Stomach smooth muscle (tissue), 2 donors: ENCODE results near the gene POTEM.
"Not testable (repeated sequence)": the region's sequence is repeated elsewhere in the genome, so short reads cannot be mapped to it uniquely, and the experiment has no call there.

Experiments
- H3K27ac ChIP-seq: one replicate; pipeline ENCODE4 v1.7.0; 2013; ENCODE audit warnings: mild to moderate bottlenecking, low read length, inconsistent platforms
- H3K27me3 ChIP-seq, 2 donors: one replicate each; pipeline ENCODE4 v1.7.0; 2013; ENCODE audit warnings: low read length in 2 of 2; ENCODE audit not compliant: insufficient read depth in 2 of 2, control insufficient read depth in 1 of 2
- H3K36me3 ChIP-seq, 2 donors: one replicate each; pipeline ENCODE4 v1.7.0; 2013; ENCODE audit warnings: low read length in 2 of 2; ENCODE audit not compliant: control insufficient read depth in 2 of 2, insufficient read depth in 2 of 2
- H3K4me1 ChIP-seq: one replicate; pipeline ENCODE4 v1.7.0; 2013; ENCODE audit warnings: low read length; ENCODE audit not compliant: control insufficient read depth, insufficient read depth
- H3K4me3 ChIP-seq, 2 donors: one replicate each; pipeline ENCODE4 v1.7.0; 2013; ENCODE audit warnings: low read length in 2 of 2
- H3K9ac ChIP-seq, 2 donors: one replicate each; pipeline ENCODE4 v1.7.0; 2013; ENCODE audit warnings: low read length in 2 of 2, mild to moderate bottlenecking in 1 of 2
- H3K9me3 ChIP-seq, 2 donors: one replicate each; pipeline ENCODE4 v1.7.0; 2013; ENCODE audit warnings: low read length in 2 of 2; ENCODE audit not compliant: control insufficient read depth in 2 of 2
- donor health status: healthy.
- donor health status: Pancreatic carcinoma.

The POTEM gene

DNA sequence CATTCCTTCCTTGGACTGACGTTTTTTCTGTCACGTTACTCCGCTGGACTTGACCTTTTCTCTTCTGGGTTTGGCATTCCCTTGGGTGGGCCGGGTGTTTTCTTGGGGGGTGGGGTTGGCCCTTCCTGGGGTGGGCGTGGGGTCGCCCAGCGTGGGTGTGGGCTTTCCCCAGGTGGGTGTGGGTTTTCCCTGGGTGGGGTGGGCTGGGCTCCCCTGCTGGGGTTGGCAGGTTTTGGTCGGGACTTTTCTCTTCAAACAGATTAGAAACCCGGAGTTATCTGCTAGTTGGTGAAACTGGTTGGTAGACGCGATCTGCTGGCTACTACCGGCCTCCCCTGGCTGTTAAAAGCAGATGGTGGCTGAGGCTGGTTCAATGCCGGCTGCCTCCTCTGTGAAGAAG lies at the start of gene POTEM:
Gene POTEM (plus strand): TSS at position 301 of the 400 bp plus-strand sequence. CDS start 52 bp downstream, at position 353.
- not testable (repeated sequence) for H3K27ac ChIP-seq, H3K27me3 ChIP-seq, H3K4me3 ChIP-seq, H3K36me3 ChIP-seq, H3K9me3 ChIP-seq, H3K9ac ChIP-seq, H3K4me1 ChIP-seq

DNA sequence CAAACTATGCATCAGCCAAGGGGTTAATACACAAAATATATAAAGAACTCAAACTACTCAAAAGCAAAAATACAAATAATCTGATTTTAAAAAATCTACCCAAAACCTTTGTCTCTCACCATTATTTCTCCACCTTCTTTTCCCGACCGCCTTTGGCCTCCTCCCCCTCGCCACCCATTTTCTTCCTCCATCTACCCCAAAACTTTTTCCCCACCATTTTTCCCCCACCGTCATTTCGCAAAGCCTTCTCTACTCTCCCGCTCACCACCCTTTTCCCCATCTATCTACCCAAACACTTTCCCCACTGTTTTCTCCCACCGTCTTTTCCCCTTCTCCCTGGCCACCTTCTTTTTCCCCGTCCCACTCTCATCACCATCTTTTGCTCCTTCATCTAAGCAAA lies 48.9 kb upstream of the POTEM start:
- not testable (repeated sequence) for H3K9ac ChIP-seq

DNA sequence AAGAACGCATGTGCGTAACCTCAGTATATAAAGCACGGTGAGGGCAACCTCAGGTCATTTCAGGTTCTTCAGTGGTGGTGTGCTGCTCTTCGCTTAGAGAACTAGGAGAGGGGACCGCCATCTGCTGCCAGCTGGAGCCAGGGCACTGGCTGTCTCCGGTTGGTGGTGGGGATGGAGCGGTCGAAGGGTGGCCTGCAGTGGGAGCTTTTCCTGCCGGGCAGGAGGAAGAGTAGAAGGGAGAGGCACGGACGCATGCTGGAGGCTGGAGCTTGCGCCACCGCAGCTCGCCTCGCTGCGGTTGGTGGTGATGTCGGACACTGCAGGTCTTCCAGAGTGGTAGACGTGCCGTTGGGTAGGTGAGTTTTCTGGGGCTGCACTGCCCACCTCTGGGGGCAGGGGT lies 47.2 kb upstream of the POTEM start:
- not testable (repeated sequence) for H3K9me3 ChIP-seq, H3K36me3 ChIP-seq, H3K4me3 ChIP-seq, H3K4me1 ChIP-seq, H3K27ac ChIP-seq, H3K27me3 ChIP-seq, H3K9ac ChIP-seq

More for the DNA sequence above, 48.9 kb upstream of the POTEM start:
- not testable (repeated sequence) for H3K4me3 ChIP-seq, H3K4me1 ChIP-seq, H3K27me3 ChIP-seq, H3K27ac ChIP-seq, H3K36me3 ChIP-seq, H3K9me3 ChIP-seq

DNA sequence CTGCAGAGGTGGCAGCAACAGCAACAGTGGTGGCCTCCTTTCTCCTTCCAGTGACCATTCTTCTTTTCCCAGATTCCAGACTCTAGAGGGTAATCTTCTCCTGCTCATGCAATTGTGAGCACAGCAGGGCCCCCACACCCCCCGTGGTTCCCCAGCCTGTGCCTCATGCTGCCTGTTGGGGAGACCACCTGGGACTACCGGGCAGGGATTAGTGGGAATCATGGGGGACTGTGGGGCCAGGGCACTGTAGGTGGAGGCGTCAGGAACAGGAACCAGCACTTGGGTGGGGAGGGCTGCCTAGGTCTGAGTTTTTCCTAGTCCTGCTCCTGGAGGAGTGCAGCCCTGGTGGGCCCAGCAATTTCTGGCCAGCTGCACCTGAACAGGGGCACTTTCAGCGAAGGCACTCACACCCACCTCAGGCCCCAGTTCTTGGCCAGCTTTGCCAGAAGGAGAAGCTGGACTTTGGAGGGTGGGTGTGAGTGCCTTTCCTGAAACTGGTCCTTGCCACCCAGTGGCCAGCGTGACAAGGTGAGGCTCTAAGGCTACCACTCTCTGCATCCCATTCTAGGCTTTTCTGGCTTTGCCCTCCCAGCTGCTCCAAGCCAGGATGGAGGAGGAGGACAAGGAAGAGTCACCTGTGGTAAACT lies 46.1 kb upstream of the POTEM start:
- not testable (repeated sequence) for H3K27me3 ChIP-seq, H3K9me3 ChIP-seq, H3K4me1 ChIP-seq, H3K27ac ChIP-seq, H3K36me3 ChIP-seq, H3K4me3 ChIP-seq, H3K9ac ChIP-seq

DNA sequence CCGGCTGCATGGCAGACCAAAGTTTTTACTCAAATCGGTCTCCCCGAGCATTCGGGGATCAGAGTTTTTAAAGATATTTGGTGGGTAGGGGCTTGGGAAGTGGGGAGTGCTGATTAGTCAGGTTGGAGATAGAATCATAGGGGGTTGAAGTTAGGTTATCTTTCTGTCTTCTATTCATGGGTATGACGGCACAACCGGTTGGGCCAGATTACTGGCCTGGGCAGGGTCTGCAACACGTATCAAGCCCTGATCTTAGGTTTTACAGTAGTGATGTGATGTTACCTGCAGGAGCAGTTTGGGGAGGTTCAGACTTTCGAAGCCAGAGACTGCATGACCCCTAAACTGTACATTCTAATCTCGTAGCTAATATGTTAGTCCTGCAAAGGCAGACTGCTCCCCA lies 30.4 kb upstream of the POTEM start:
- H3K4me1 ChIP-seq, H3K27ac ChIP-seq: not testable (repeated sequence)

DNA sequence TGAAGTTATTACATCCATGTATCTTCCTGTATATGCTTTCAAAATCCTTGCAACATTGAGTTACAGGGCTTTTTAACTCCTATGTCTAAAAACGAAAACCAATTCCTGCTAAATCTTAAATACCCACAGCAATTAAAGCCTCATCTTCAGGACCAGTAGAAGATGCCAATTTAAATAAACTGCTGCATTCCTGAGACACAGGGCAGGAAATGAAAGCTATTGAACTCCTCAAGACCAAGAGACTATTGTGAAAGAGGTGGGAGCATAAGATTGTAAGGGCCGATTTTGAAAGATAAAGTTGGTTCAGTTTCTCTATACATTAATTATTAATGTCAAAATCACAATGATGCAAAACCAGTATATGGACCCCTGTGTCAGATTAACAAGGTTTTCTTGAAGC lies 28.5 kb upstream of the POTEM start:
- not testable (repeated sequence) for H3K36me3 ChIP-seq, H3K4me3 ChIP-seq

More for the DNA sequence above, 30.4 kb upstream of the POTEM start:
- H3K36me3 ChIP-seq, H3K4me3 ChIP-seq, H3K9me3 ChIP-seq, H3K27me3 ChIP-seq, H3K9ac ChIP-seq: not testable (repeated sequence)

DNA sequence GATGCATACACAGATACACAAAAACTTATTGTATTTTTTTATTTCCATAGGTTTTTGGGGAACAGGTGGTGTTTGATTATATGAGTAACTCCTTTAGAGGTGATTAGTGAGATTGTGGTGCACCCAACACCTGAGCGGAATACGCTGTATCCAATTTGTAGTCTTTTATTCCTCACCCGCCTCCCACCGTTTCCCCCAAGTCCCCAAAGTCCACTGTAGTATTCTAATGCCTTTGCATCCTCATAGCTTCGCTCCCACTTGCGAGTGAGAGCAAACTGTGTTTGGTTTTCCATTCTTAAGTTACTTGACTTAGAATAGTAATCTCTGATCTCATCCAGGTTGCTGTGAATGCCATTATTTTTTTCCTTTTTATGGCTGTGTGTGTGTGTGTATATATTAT lies 17.3 kb upstream of the POTEM start:
- H3K9ac ChIP-seq, H3K27me3 ChIP-seq, H3K4me3 ChIP-seq, H3K36me3 ChIP-seq, H3K27ac ChIP-seq, H3K9me3 ChIP-seq, H3K4me1 ChIP-seq: not testable (repeated sequence)

More for the DNA sequence above, 28.5 kb upstream of the POTEM start:
- H3K9me3 ChIP-seq, H3K27ac ChIP-seq, H3K27me3 ChIP-seq, H3K4me1 ChIP-seq, H3K9ac ChIP-seq: not testable (repeated sequence)

DNA sequence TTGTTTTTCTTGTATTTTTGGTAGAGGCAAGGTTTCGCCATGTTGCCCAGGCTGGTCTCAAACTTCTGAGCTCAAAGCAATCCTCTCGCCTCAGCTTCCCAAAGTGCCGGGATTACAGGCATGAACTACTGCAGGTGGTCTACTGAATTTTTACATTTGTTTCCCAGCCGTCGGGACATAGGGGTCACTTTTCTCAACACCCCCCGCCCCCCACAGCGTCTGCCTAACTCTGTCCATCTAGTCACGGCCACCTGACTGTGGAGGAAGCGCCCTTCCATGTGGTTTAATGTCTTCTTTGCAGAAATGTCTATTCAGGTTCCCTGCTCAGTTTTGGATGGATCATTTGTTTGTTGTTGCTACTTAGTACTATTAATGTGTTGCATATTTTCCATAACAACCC lies 14.1 kb upstream of the POTEM start:
- H3K4me3 ChIP-seq, H3K27me3 ChIP-seq, H3K4me1 ChIP-seq, H3K9ac ChIP-seq, H3K9me3 ChIP-seq, H3K27ac ChIP-seq, H3K36me3 ChIP-seq: not testable (repeated sequence)

DNA sequence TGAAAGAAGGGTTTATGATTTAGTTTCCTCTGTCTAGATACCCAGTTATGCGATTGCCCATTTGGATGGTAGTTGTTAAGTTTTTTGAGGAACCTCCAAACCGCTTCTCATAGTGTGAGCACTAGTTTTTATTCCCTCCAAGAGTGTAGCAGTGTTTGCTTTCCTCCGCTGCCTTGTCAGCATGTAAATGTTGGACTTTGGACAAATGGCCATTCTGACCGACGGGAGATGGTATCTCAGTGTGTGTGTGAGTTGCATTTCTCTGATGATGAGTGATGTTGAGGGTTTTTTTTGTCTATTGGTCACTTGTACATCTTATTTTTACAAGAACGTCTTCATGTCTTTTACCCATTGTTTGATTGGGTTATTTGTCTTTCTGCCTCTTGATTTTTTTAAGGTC lies 11.4 kb upstream of the POTEM start:
- not testable (repeated sequence) for H3K4me3 ChIP-seq, H3K27ac ChIP-seq, H3K9ac ChIP-seq, H3K9me3 ChIP-seq, H3K4me1 ChIP-seq, H3K27me3 ChIP-seq, H3K36me3 ChIP-seq

DNA sequence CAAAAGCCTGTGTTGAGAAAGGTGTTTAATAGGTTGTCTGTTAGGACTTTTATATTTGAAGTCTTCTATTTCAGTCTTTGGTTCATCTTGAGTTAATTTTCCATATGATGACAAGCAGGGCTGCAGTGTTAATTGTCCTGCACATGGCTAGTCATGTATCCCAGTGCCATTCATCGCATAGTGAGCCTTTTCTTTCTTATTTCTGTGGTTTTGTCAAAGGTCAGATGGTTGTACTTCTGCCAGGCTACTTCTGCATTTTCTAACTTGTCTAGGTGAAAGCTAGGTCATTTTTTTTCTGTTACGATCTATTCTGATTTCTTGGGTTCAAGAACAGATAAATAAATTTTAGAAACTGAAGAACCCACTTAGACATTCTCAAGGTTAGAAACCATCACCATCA lies 5.7 kb upstream of the POTEM start:
- H3K4me3 ChIP-seq, H3K36me3 ChIP-seq, H3K4me1 ChIP-seq, H3K27me3 ChIP-seq, H3K9me3 ChIP-seq, H3K27ac ChIP-seq, H3K9ac ChIP-seq: not testable (repeated sequence)

DNA sequence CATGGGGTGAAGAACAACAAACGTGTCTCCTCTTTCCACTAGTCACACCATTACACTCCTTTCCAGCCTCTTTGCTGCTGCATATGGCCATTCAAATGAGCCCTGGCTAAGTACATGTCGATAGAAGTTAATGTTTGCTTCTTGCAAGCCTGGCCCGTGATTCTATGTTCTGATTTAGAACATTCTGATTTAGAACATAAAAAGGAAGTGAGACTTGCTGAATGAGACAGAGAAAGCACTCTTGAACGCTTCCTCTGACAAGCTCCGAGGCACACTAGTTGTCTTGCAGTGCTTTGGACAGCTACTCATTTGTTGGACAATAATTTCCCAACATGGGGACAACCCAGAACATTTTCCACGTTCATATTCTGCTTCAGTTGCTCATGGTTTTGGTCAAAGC lies 5.1 kb upstream of the POTEM start:
- not testable (repeated sequence) for H3K9ac ChIP-seq, H3K4me3 ChIP-seq, H3K27ac ChIP-seq, H3K4me1 ChIP-seq, H3K36me3 ChIP-seq, H3K27me3 ChIP-seq, H3K9me3 ChIP-seq

DNA sequence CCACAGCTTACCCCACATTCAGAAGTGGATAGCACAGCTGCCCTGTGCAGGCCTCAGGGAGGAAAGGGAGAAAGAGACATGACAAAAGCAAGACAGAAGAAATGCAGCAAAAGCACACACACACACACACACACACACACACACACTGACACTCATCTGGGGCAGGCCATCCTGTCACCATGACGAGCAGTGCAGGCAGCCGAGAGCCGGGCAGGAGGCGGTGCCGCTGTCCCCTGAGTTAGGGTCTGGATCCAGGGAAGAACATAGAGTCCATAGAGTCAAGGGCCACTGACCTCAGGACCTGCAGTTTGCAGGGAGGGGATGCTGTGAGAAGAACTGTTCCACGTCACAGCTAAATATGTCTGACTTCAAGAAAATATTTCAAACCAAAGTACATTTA lies 4.0 kb upstream of the POTEM start:
- H3K9ac ChIP-seq, H3K27ac ChIP-seq, H3K36me3 ChIP-seq, H3K27me3 ChIP-seq, H3K9me3 ChIP-seq, H3K4me3 ChIP-seq, H3K4me1 ChIP-seq: not testable (repeated sequence)
